Colon (tissue), 2 donors: ENCODE results near the gene IFNGR1.
A peak's percentile ranks its signal among the peaks of the same experiment; 100 is the strongest.

Experiments used
- FAIRE-seq: peaks from 2 replicates; lab custom pipeline; 2012; peaks lifted over from hg19 to GRCh38; lab: Jason Lieb, UNC
- donor health status: control.
- donor health status: control.

The IFNGR1 gene

DNA sequence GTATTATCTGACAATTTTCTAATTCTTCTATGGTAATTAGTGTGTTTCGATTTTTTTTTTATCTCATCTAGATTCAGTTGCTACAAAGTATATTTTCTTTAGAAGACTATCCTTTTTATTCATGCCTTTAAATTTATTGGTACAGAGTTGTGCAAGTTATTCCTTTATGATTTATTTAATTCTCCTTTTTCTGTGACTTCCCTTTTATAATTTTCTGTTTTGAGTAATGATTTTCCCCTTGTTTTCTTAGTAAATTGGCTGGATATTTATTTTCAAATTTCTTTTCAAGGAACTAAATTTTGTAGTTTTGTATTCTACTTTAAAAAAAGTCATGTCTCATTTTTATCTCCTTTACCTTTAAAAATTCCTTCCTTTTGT lies 43.3 kb downstream of the IFNGR1 start:
- peak; percentile 55 for FAIRE-seq

DNA sequence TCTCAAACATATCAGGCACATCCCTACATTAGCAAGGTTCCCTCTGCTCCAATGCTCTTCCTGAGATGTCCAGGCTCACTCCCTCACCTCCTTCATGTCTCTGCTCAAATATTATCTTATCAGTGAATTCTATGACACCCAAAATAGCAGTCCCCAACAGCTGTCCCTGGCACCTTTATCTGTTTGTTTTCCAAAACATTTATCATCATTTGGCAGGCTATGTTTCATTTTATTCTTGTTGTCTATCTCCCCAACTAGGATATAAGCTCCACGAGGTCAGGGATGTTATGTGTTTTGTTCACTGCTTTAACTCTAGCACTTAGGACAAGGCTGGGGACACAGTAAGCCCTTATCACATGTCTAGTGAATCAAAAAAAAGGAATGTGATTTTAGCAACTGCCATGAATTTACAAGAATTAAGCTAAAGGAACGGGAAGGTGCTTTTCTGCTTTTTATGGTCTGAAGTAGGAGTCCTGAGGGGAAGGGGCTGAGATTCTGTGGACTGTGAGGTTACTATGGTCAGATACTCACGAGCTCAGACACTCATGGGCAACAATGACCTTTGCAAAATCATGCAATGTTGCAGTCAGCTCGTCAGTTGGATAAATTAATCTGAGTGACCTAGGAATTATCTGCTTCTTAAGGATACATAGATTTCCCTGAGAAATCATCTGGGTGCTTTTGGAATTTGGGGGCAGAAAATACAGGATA lies 43.9 kb downstream of the IFNGR1 start:
- no peak for FAIRE-seq

DNA sequence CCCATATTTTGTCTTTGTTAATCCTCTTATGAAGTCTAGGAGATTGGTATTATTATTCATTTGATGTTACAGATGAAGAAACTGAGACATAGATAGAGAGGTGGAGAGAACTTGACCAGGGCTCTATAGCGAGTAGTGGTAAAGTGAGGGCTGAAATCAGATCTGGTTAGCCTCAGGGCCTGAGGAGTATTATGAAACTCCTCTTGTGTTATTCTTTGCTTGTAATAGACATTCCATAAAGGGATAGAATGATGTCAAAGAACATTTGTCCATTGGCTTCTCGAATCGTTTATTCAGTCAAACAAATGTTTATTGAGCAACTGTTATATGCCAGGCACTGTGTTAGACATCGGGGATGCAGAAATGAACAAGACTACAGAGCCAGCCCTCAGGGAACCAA lies 45.7 kb downstream of the IFNGR1 start, which contains the start of gene IL22RA2:
IL22RA2 (minus strand) TSS at position 144 of the 400 bp plus-strand sequence. CDS start 11,895 bp downstream, outside the sequence.
- FAIRE-seq = no peak

DNA sequence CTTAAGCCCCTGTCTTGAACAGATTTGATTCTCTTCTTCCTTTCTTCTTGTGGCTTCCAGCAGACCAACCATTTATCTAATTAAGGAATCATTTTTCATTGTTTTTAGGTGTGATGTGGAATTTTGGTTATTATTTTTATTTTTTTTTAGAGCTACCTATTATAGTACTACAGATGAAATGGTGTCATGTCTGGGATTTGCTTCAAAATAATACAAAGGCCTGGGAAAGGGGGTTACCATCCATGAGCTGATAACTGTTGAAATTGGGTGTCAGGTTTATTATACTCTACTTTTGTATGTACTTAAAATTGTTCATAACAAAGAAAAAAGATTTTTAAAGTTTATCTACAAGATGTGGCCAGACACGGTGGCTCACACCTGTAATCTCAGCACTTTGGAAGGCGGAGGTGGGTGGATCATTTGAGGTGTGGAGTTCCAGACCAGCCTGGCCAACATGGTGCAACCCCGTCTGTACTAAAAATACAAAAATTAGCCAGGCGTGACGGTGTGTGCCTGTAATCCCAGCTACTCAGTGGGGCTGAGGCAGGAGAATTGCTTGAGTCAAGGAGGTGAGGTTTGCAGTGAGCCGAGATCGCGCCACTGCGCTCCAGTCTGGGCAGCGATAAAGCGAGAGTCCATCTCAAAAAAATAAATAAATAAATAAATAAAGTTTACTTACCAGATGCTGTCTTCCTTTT lies 46.3 kb downstream of the IFNGR1 start:
- no peak for FAIRE-seq

DNA sequence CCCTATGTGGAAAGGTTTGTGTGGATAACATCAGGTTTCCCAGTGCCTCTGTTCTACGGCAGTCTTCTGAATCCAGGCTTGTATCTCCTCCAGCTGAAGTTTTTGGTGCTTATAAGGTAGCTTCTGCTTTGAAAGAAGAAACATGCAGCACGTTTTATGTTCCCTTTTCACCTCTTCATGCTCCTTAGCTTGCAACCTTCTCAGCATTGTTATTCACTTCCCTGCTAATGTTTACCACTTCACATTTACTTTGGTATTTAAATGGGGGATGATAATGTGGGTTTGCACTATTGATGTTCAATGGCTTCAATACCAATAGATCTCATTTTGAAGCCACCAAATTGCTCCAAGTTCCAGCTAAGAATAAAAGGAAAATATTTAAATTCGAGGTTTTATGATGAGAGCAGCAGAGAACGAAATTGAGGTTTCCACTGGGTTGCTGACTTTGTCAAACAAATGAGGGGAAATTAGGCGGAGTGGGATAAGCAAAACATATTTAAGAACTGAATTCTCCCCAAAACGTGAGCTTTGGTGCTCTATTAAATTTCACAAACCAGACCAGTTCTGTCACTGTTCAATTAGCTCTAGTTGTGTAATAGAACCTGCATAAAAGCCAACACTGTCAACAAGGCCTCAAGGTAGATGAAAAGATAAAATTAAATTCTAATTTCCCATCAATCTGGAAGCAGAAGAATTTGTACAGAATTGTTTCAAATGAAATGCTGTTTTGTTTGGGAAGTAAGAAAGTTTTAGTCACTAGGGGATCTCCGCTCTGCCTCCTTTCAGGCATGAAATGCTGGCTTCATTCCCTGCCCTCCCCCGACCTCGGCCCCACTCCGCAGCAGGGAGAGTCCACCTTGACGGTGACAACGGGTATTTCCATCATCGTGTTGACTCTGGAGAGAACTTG lies 47.1 kb downstream of the IFNGR1 start:
- no peak for FAIRE-seq

DNA sequence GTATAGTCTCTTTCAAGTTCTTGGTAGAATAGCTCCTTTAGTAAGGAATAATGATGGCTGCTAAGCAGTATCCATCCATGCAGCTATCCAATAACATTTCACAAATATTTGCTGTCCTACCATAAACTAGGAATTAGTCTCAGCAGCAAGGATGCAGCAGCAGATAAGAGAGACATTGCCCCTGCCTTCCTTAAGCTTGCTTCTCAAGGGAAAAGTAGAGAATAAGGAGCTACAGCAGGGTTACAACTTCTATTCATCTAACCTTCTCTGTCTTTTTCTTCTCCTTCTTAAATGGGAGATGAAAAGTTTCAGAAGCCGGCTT lies 48.2 kb downstream of the IFNGR1 start:
- no peak for FAIRE-seq

DNA sequence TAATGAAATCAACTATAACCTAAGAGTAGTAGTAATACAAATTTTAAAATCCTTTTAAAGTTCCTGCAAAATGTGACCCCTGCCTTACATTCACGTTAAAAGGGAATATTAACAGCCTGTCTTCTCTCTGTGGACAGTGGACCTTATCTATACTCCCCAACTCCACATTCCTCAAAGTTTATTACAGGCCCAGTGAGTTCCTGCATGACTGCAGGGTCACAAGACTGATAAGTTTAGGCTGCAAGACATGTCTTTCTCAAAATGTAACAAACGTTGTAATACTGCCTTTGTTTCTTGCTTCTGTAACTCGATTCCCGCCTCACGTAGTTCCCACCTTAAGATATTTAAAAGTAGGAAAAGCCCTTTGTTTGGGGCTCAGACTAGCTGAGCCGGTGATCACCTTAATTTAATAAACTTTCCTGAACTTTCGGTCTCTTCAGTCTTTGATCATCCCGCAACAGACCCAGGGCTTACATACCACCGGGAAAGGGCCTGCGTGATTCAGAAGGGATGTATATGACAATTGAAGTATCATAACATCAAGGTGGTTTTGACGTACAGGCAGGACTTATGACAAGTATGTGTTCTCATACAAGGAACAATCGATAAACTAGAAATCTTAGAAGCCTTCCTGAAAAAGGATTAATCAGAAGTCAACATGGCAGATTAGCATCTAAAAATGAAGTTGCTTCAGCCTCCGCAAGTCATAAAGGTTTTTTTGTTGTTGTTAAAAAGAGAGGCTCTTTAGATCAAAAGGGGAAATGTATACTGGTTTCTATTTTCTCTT lies 48.7 kb downstream of the IFNGR1 start:
- FAIRE-seq = no peak

DNA sequence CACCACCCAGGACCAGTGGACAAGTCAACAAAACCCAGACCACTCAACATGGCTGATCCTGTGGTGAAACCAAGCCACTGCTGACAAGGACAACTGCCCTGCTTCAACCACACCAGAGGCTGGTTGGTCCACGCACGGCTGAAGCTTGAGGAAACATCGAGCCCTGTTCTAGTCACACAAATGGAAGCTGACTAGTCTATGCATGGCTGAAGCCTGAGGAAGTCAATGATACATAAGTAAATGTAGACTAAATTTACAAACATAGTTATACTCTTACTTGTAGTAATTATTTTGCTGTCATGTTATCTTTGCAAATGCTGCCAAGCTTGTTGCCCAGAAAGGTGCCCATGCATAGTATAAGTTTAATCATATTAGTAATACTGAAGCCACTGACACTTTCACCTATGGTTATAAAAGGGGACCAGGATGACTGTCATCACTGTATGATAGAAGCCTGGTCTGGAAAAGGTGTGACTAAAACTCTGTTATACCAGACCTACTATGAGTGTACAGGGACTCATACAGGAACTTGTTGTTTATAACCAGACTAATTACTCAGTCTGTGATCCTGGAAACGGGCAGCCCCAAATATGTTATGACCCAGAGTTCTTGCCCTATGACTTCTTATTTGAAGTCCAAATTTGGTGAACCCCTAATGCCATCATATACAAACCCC lies 51.3 kb downstream of the IFNGR1 start:
- no peak for FAIRE-seq

DNA sequence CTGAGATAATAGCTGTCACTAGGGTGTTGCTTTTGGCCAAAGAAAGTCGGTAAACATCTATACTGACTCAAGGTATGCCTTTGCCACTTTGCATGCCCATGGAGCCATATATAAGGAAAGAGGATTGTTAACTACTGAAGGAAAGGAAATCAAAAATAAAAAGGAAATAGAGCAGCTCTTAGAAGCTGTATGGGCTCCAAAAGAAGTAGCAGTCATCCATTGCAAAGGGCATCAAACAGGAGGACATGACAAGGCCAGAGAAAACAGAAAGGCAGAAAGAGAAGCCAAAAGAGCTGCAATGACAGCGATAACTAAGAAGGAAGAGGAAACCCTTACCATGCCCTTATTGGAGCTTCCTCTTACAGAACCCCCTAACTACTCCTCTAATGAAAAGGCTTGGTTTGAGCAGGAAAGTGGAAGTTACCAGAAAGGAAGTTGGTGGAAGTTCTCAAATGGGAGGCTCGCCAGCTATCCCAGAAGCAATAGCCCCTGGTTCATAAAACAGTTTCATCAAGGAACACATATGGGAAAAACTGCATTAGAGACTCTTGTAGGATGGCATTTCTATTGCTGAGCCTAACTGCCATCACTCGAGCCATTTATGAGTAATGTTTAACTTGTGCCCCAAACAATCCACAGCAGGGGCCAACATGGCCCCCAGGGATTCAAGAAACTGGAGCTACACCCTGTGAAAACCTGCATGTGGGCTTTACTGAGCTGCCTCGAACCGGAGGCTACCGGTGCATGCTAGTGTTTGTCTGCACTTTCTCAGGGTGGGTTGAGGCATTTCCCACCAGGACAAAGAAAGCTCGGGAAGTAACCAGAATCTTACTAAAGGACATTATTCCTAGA lies 52.7 kb downstream of the IFNGR1 start:
- FAIRE-seq = no peak

DNA sequence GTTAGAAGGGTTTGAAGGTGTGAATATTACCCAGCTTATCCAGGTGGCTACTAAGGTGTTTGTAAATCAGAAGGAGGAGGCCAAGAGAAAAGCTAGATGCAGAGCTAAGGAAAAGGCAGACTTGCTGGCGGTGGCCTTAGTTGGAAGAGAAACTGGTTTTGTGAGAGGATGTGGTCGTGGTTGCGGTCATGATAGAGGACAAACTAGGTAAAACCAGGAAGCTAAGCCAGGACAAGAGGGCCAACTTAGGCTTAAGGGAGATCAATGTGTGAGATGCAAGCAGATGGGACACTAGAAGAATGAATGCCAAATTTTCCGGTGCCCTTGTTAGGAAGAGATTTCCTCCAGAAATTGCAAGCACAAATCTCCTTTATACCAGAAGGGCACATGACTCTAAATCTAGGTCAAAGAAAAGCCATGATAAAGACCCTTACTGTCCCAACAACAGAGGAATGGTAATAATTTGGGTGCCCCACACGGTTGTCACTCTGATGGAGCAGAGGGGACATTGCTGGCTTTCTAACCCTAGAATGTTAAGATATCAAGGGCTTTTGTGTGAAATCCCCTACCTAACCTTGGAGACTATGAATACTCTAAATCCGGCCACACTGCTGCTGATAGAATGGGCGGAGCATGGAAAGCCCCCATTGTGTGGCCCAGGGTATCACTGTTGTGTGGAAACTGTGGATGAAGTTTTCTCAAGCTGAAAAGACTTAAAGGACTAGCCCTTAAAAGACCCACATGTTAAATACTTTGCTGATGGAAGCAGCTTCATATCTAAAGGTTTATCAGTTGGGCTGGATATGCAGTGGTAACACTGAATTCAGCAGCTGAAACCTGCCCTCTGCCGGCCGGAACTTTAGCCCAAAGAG lies 53.6 kb downstream of the IFNGR1 start:
- no peak for FAIRE-seq

DNA sequence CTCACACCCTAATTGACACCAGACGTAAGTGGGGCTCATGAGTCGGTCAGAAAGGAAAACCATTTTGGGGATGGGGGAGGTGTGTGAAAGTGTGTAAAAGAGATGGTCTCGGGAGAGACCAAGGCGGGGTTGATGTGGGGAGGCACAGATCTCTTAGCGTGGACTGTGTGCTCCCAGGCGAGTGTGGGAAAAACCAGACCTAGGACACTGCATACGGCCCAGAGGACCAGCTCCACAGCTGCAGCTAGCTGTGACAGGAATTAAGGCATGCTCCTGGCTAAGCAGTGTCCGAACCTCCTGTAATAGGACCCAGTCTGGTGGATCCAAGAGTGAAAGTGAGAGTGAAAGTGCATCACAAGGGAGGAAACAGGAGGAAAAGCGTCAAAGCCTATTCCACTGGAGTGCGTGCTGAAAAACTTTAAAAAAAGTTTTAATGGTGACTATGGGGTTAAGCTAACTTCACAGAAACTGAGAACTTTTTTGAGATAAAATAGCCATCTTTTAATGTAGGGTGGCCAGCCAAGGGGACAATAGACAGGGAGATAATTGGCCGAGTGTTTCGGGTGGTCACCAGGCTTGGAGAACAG lies 55.4 kb downstream of the IFNGR1 start:
- FAIRE-seq = no peak

DNA sequence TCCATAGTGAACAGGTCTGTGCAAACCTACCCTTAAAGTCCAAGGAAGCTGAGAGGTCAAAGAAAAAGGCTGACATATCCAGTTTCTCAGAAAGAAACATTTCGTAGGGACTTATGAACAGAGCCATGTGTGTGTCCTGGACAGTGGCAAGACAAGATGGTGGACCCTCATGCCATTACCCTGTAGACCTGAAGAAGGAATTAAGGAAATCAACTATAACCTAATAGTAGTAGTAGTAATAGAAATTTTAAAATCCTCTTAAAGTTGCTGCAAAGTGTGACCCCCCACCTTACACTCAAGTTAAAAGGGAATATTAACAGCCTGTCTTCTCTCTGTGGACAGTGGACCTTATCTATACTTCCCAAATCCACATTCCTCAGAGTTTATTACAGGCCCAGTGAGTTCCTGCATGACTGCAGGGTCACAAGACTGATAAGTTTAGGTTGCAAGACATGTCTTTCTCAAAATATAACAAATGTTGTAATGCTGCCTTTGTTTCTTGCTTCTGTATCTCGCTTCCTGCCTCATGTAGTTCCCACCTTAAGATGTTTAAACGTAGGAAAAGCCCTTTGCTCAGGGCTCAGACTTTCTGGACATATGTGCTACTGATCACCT lies 56.4 kb downstream of the IFNGR1 start:
- no peak for FAIRE-seq

DNA sequence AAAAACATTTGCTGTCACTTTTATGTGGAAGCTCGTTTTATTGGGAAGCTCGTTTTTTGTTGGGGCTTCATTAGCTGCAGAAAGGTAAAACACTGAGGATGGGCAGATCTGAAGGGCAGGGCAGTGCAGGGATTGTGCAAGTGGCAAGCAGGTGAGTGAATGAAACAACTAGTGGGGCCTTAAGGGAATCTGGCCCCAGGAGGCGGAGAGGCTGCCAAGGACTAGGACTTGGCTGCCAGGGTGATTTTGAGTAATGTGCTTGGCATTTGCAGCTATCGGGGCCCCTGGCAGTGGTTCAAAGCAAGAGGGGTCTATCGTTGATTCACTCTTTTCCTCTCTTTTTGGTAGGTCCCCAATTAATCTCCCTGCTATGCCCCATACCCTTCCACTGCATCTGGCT lies 57.2 kb downstream of the IFNGR1 start:
- FAIRE-seq = no peak

DNA sequence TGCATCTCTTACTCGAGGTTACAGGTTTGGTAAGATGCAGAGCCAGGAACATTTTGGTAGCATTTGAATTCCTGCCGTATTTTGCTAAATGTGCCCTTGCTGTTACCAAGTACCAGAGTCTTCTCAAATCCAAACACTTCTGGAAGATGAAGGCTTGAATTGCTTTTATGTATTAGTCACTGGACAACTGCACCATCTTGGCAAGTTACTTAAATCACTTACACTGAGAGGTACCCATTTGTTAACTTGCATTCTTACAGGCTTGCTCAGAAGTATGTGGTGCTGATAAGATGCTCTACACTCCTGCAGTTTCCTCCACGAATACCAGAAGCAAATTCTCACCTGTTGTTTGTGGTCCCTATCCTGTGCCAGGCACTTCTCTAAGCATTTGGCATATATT lies 58.4 kb downstream of the IFNGR1 start:
- FAIRE-seq = no peak

DNA sequence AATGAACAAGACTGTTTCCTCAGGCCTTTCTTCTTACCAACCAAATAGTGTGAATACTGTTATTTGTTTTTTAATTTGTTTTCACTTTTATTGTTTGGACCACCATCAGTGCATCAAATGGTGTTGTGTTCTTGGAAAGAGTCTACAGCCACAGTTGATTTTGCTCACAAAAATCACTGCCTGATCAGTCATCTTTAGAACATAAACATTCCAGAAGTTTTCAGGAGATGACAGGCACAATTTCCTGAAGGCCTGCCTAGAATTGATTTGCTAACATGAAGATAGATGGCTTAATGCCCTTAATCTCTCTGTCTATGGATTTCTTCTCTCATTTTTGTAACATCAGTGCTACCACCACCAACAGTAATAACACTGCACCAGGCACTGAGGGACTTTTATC lies 59.3 kb downstream of the IFNGR1 start:
- no peak for FAIRE-seq

DNA sequence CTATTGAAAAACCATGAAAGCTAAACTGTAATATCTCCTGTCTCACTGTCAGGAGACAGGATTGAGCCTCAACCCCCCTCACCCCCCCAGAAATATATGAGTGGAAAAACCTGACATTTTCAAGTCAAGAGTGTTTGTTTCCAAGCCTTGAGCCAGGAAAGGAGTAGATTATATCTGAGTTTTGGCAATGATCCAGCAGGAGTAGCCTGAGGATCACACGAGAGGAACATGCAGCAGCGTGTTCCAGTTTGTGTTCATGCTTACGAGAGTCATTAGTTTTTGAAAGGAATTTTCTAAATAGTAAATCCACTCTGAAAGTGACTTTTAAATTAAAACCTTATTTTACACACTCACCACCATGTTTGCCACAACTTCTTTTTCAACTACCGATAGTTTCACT lies 61.6 kb downstream of the IFNGR1 start:
- no peak for FAIRE-seq

DNA sequence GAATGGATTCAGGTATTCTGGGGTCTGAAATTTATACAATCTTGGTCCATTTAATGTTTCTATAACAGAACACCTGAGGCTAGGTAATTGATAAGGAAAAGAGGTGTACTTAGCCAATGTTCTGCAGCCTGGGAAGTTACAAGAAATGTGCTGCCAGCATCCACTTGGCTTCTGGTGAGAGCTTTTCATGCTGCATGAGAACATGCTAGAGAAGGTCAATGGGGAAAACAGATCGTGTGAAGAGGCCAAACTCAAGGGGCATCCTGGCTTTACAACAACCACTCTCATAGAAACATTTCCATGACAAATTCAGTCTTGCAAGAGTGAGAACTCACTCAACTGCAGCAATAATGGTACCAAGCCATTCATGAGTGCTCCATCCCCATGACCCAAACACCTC lies 62.5 kb downstream of the IFNGR1 start:
- no peak for FAIRE-seq

DNA sequence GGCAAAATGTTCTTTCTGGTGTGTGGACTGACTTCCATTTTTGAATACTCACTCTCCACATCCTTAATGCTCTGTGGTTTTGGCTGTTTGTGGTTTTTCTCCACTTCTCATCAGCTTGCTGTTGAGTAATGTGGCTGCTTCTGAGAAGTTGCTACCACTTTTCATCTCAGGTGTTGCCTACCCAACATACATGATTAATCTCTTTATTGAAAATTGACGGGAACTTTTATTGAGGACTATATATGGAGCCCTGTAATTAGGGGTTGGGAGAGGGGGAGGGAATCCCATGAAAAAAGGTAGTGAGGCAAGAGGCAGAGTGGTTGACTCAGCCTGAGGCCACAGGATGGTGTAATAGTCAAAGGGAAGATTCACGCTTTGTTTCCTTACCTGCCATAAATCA lies 63.4 kb downstream of the IFNGR1 start:
- no peak for FAIRE-seq

DNA sequence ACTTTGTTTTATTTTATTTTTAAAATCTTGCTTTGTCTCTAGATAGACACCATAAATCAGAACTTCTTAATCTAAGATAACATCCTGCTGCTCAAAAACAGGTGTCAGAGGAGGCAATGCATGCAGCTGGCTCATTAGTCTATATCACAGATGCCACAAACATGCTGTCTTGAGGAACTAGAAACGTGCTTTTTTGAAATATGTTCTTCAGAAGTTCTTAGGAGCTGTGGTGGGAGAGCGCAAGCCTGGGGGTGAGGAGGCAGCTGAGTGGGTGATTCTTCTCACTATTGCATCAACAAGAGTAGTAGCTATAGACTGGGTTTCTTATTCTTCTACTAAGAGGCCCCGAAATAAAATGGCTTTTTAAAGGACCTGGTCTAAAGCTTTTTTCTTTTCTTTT lies 69.1 kb downstream of the IFNGR1 start:
- FAIRE-seq = no peak
